GM06990 (cell line): ENCODE data around the gene AOX1.

ENCODE experiments used
- DNase-seq: peaks from one replicate; pipeline ENCODE4 v3.0.0-alpha.2; 2011; ENCODE audit not compliant: insufficient read length; ENCODE audit errors: extremely low read depth
- H3K27me3 ChIP-seq: replicated peaks from 2 replicates; pipeline ENCODE4 v1.6.0; 2011; ENCODE audit warnings: low read length; ENCODE audit not compliant: control insufficient read depth, insufficient read depth
- H3K36me3 ChIP-seq: 2 replicates; pipeline ENCODE4 v1.5.1; 2011; ENCODE audit warnings: low read length; ENCODE audit not compliant: control insufficient read depth, insufficient read depth
- H3K4me3 ChIP-seq: replicated peaks from 2 replicates; pipeline ENCODE4 v1.5.1; 2011; ENCODE audit warnings: low read depth, mild to moderate bottlenecking, control low read depth, low read length
- CTCF ChIP-seq: IDR thresholded peaks from 2 replicates; pipeline ENCODE4 v1.5.1; 2011; ENCODE audit warnings: low read length, control low read depth, mild to moderate bottlenecking, inconsistent platforms; ENCODE audit not compliant: insufficient read depth, poor library complexity, severe bottlenecking

The AOX1 gene

DNA sequence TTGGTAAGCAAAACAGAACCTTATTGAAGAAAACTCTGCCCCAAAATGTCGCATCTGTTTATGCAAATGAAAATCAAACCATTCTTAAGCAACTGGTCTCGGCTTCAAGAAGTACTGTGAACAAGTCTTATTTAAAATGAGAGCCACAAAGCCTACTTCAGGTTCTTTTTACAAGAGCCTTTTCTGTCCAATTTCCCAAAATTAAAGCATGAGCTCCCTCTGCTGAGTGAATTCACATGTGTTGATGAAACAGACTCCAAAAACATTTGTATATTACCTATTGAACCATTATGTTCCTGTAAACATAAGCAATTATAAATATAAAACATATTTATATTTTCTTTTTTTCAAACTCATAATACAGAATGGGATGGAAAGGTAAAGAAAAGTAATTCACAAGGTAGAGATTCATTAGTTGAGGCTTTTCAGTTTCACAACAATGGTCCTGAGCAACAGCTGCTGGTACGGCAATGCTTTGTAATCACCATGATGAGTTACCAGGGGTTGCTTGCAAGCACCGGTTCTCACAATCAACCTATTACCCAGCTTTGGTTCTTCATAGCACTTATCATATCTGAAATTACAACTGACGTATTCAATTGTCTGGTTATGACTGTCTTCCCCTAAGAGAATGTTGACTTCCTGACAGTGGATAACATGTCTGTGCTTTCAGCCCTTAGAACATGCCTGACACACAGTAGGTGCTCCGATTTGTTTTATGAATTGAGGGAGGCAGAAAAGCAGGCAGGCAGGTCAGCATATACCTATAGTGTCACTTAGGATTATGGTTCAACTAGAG lies 117.5 kb downstream of the AOX1 start:
- peak; percentile 37 for TF ChIP-seq CTCF
- no peak overlapping the region for H3K4me3 ChIP-seq
- H3K27me3 ChIP-seq = no peaks in the 10 kb centered on the region; the same call in 1 of the 2 replicates
- no peak for DNase-seq
- H3K36me3 ChIP-seq = no peaks in the 10 kb centered on the region

GRCh38 chr2:200703926-200704637 lies 118.3 kb downstream of the AOX1 start:
- DNase-seq = no peak
- no peaks in the 10 kb centered on the region for H3K36me3 ChIP-seq
- no peak overlapping the region for H3K4me3 ChIP-seq
- no peak for TF ChIP-seq CTCF
- no peaks in the 10 kb centered on the region; the same call in 1 of the 2 replicates for H3K27me3 ChIP-seq

DNA sequence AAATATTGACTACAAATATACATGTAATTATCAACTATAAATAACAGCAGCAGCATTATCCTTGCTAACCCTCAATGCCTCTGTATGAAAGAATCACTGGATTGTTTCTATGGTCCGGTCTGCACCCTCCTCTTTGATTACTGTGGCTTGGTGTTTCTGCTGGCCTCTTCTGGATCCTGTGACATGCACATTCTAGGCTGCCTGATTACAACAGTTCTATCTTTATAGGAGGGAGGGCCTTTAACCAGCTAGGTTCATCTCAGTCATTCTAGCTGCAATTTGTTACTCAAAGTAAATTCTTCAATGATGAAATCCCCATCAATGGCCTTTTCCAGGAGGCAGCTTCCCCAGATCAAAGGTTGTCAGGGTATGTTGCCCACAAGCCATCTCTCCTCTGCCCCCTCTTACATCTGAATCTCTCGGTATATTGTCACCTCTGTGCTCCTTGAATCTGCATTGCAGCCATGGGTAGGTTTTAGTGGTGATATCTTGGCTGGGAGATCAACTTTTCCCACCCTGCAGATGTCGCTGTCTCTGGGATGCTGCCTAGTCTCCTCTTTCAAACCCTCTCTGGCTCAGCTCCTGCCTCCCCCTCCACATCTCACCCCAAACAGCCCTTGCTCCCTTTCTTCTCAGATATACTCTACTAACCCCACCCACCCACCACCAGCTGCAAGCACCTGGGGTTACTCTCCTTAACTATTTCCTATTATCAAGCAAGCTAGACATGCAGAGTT lies 119.7 kb downstream of the AOX1 start:
- no peak for DNase-seq
- H3K4me3 ChIP-seq = no peak overlapping the region
- TF ChIP-seq CTCF = no peak

DNA sequence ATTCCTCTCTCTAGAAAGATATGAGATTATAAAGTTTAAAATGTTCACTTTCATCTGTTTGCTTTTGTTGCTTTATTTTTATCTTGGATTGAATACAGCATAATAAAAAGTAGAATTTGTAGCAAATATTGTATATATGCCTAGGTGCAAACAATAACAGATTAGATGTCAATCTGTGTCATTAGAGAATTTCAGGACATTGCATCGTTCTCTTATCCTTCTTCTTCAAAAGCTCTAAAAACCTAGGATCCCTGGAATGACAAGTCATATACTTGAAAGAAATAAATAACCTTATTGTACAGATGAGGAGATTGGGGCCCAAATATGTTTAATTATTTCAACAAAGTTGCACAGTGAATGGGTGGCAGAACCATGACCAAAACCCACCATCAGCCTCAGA lies 123.1 kb downstream of the AOX1 start:
- H3K36me3 ChIP-seq = no peaks in the 10 kb centered on the region
- DNase-seq = no peak
- H3K27me3 ChIP-seq = no peaks in the 10 kb centered on the region
- TF ChIP-seq CTCF = no peak
- H3K4me3 ChIP-seq = no peak overlapping the region

More for the DNA sequence above, 119.7 kb downstream of the AOX1 start:
- H3K36me3 ChIP-seq = no peaks in the 10 kb centered on the region
- no peaks in the 10 kb centered on the region for H3K27me3 ChIP-seq

DNA sequence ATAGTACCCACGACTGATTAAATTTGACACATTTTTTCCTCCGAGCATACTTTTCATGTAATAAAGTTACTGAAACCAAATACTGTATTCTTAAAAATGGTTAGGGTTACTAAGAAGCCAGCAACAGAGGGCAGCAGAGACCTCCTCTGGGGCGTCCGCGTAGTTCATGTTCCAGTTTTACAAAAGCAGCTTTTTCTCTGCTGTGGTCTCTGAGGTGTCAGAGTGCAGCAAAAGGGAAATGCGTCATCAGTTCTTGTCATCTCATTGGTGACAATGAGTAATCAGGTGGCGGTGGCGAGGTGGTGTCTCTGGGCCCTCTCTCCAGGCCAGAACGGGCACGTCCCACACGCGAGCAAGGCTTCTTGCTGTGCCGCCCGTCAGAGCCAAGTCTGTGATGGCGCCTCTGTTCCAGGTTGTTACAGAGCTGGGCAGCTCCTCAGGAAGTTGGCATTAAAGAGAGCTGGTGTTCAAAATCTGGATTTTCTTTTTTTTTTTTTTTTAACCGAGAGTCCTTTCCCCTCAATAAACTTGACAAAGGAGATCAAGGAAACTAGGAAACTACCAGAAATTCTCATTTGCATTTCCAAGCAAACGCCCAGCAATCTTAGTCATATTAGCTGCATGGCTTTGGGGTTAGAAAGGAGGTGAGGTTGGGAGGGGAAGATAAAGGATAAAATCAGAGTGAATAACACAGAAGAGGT lies 127.3 kb downstream of the AOX1 start:
- Histone ChIP-seq H3K36me3 (no peaks in the 10 kb centered on the region), H3K27me3 (no peaks in the 10 kb centered on the region), H3K4me3 (no peak overlapping the region; the same call in 1 of the 2 replicates)
- TF ChIP-seq CTCF = peak; percentile 80
- peak; percentile 79 for DNase-seq
